K562 (cell line): ENCODE results near the gene CREB3L4. TPM values are rescaled to one million over a fixed set of nuclear protein-coding genes. Genes with fewer than 3 reads are reported as not detected.

Experiments
- ATAC-seq: fragments of 200-7000 bp; cut with Tn5 transposase; 3 replicates; pipeline ENCODE4 v1.9.1; 2020; ENCODE audit warnings: moderate library complexity
- BruUV-seq: library from RNA; stranded (reverse); fragments of 400-500 nt; replicated peaks from 2 replicates; lab custom pipeline; 2021; lab: Mats Ljungman, UMichigan
- CTCF ChIA-PET: fragments of 300-600 bp; formaldehyde crosslinking; extraction: SDS; loops from one replicate; lab custom pipeline; 2021; ENCODE audit warnings: low intra/inter-chr PET ratio; lab: Yijun Ruan, JAX
- POLR2A ChIA-PET: fragments of 300-600, 350-650 bp; sonication (Branson Sonifier 250); formaldehyde crosslinking; extraction: SDS; loops from one replicate; lab custom pipeline; 2021; ENCODE audit warnings: antibody characterized with exemption, inconsistent platforms; lab: Yijun Ruan, JAX
- DNase-seq, 4 experiments: peaks; one replicate each; pipeline versions ENCODE4 v3.0.0 to v3.0.0-alpha.2; 2011 to 2018; ENCODE audit warnings: low spot score in 3 of 4, mixed read lengths in 3 of 4; ENCODE audit errors: extremely low read depth in 1 of 4
- FAIRE-seq: peaks from 2 replicates; lab custom pipeline; 2011; peaks lifted over from hg19 to GRCh38; lab: Jason Lieb, UNC
- H2AFZ ChIP-seq: 2 replicates; pipeline ENCODE4 v1.6.0; 2011; ENCODE audit warnings: low read depth, low read length, control low read depth, inconsistent platforms
- H3K27ac ChIP-seq: fragments of 200-600 bp; 3 replicates; pipeline ENCODE4 v1.8.0; 2011; ENCODE audit warnings: low read depth, mild to moderate bottlenecking, control low read depth, inconsistent platforms, low read length, moderate library complexity, mixed read lengths; ENCODE audit errors: extremely low read depth
- H3K27me3 ChIP-seq, 2 experiments: fragments of 300-600 bp in 1 of 2; 2 replicates in 1 of 2; 3 replicates in 1 of 2; pipeline versions ENCODE4 v1.6.0 to v1.8.0; 2011; ENCODE audit warnings: inconsistent platforms in 2 of 2, low read length in 2 of 2, mild to moderate bottlenecking in 1 of 2, mixed read lengths in 1 of 2, moderate library complexity in 1 of 2; ENCODE audit not compliant: control insufficient read depth in 2 of 2, insufficient read depth in 2 of 2
- H3K36me3 ChIP-seq: fragments of 300-600 bp; 3 replicates; pipeline ENCODE4 v1.8.0; 2011; ENCODE audit warnings: mild to moderate bottlenecking, low read length, inconsistent platforms; ENCODE audit not compliant: control insufficient read depth, insufficient read depth
- H3K4me1 ChIP-seq, 2 experiments: fragments of 200-600 bp in 1 of 2; replicated peaks in 1 of 2; 2 replicates in 1 of 2; 3 replicates in 1 of 2; pipeline versions ENCODE4 v1.5.1 to v1.8.0; 2011; ENCODE audit warnings: inconsistent platforms in 2 of 2, low read length in 2 of 2, mild to moderate bottlenecking in 1 of 2, mixed read lengths in 1 of 2, moderate library complexity in 1 of 2; ENCODE audit not compliant: control insufficient read depth in 2 of 2, insufficient read depth in 2 of 2
- H3K4me2 ChIP-seq: 2 replicates; pipeline ENCODE4 v1.6.1; 2011; ENCODE audit warnings: low read length, control low read depth, inconsistent platforms, mixed read lengths; ENCODE audit not compliant: insufficient read depth
- H3K4me3 ChIP-seq: fragments of 200-600 bp; sonication (generic), shearing (Covaris generic); 2 replicates; pipeline ENCODE4 v1.5.1; 2016; ENCODE audit warnings: control low read depth, inconsistent platforms
- H3K79me2 ChIP-seq: fragments of 200-600 bp; 3 replicates; pipeline ENCODE4 v1.8.0; 2011; ENCODE audit warnings: low read length, inconsistent platforms; ENCODE audit not compliant: control insufficient read depth, insufficient read depth
- H3K9ac ChIP-seq, 2 experiments: 2 replicates each; pipeline versions ENCODE4 v1.6.0 to v1.6.1; 2011; ENCODE audit warnings: low read depth in 2 of 2, low read length in 2 of 2, control low read depth in 1 of 2, inconsistent platforms in 1 of 2, mild to moderate bottlenecking in 1 of 2, mixed read lengths in 1 of 2; ENCODE audit not compliant: insufficient read depth in 1 of 2
- H3K9me1 ChIP-seq: one replicate; pipeline ENCODE4 v1.6.0; 2011; ENCODE audit warnings: inconsistent platforms, mild to moderate bottlenecking, low read length, moderate library complexity; ENCODE audit not compliant: control insufficient read depth, insufficient read depth
- H3K9me3 ChIP-seq: replicated peaks from 2 replicates; pipeline ENCODE4 v1.5.1; 2011; ENCODE audit warnings: low read depth, low read length, inconsistent platforms; ENCODE audit not compliant: control insufficient read depth, insufficient read depth
- H4K20me1 ChIP-seq: replicated peaks from 2 replicates; pipeline ENCODE4 v1.6.1; 2011; ENCODE audit warnings: low read length, inconsistent platforms, mixed read lengths; ENCODE audit not compliant: control insufficient read depth, insufficient read depth
- ARHGAP35 ChIP-seq: fragments of 450-650 bp; IDR thresholded peaks from 2 replicates; pipeline ENCODE4 v1.6.1; 2018; ENCODE audit not compliant: partially characterized antibody
- ARID1B ChIP-seq: fragments of 450-650 bp; IDR thresholded peaks from 2 replicates; pipeline ENCODE4 v1.6.1; 2016; ENCODE audit warnings: antibody characterized with exemption, mild to moderate bottlenecking, inconsistent platforms
- CHD1 ChIP-seq: fragments of 200-600 bp; sonication (generic); IDR thresholded peaks from one replicate; pipeline ENCODE4 v1.6.1; 2012; ENCODE audit warnings: mild to moderate bottlenecking, moderate library complexity, low read length, inconsistent platforms
- LEF1 ChIP-seq: fragments of 450-650 bp; IDR thresholded peaks from 2 replicates; pipeline ENCODE4 v1.6.1; 2016; ENCODE audit warnings: mild to moderate bottlenecking
- NRF1 ChIP-seq, 2 experiments: fragments of 450-650 bp; IDR thresholded peaks in 1 of 2; conservative IDR thresholded peaks in 1 of 2; 2 replicates each; pipeline ENCODE4 v1.6.1; 2014; ENCODE audit warnings: mild to moderate bottlenecking in 2 of 2
- POLR2B ChIP-seq: fragments of 450-650 bp; IDR thresholded peaks from 2 replicates; pipeline ENCODE4 v1.6.1; 2018; ENCODE audit warnings: low read depth; ENCODE audit not compliant: partially characterized antibody
- RBM15 ChIP-seq: fragments of 200-400 bp; formaldehyde crosslinking; IDR thresholded peaks from 2 replicates; pipeline ENCODE4 v1.6.1; 2018; ENCODE audit warnings: mild to moderate bottlenecking, low read length, moderate library complexity; ENCODE audit not compliant: insufficient read depth
- SAFB2 ChIP-seq: fragments of 200-400 bp; formaldehyde crosslinking; IDR thresholded peaks from 2 replicates; pipeline ENCODE4 v1.6.1; 2018; ENCODE audit warnings: borderline replicate concordance, low read length, low read depth, moderate library complexity; ENCODE audit not compliant: severe bottlenecking
- SAP30 ChIP-seq: fragments of 200-600 bp; sonication (generic); IDR thresholded peaks from 2 replicates; pipeline ENCODE4 v1.6.1; 2012; ENCODE audit warnings: borderline replicate concordance, low read depth, mild to moderate bottlenecking, moderate library complexity, low read length, control low read depth, inconsistent platforms; ENCODE audit not compliant: insufficient read depth, poor library complexity, severe bottlenecking
- TEAD4 ChIP-seq, 2 experiments: sonication (generic) in 1 of 2; formaldehyde crosslinking in 1 of 2; IDR thresholded peaks; 2 replicates each; pipeline versions ENCODE4 v1.6.1 to v1.8.0; 2012 to 2022; ENCODE audit warnings: borderline replicate concordance in 1 of 2, inconsistent platforms in 1 of 2, low read length in 1 of 2, mild to moderate bottlenecking in 1 of 2, missing genetic modification reagents in 1 of 2
- YY1 ChIP-seq, 3 experiments: IDR thresholded peaks; 2 replicates each; pipeline ENCODE4 v1.6.1; 2011; ENCODE audit warnings: low read length in 2 of 3, mild to moderate bottlenecking in 2 of 3, moderate library complexity in 2 of 3, borderline replicate concordance in 1 of 3, control low read depth in 1 of 3, low read depth in 1 of 3; ENCODE audit not compliant: insufficient read depth in 3 of 3, insufficient replicate concordance in 2 of 3, control insufficient read depth in 1 of 3, insufficient read length in 1 of 3; ENCODE audit errors: extremely low read depth in 1 of 3
- ZKSCAN1 ChIP-seq: fragments of 150-350 bp; IDR thresholded peaks from 2 replicates; pipeline ENCODE4 v1.6.1; 2016; ENCODE audit warnings: low read depth, low read length
- ZNF143 ChIP-seq: sonication (generic); formaldehyde crosslinking; IDR thresholded peaks from 2 replicates; pipeline ENCODE4 v1.9.0; 2022; ENCODE audit warnings: mild to moderate bottlenecking, missing genetic modification reagents
- WGBS: fragments of 100-300 bp; shearing (Covaris generic); methylation state at CpG from one replicate; pipeline ENCODE4 v1.1.6; 2016; ENCODE audit warnings: low coverage, mixed read lengths; ENCODE audit not compliant: insufficient coverage; ENCODE audit errors: missing lambda C conversion rate; 5-methylcytosine and 5-hydroxymethylcytosine counted together
- in situ Hi-C: fragments of 300-500 bp; cut with MboI; formaldehyde crosslinking; loops from 4 replicates; pipeline ENCODE4 v1.15.0; 2018; ENCODE audit warnings: inconsistent platforms, mixed read lengths
- intact Hi-C: fragments of 100-400 bp; cut with micrococcal nuclease; formaldehyde crosslinking; loops from 2 replicates; pipeline ENCODE4 v1.14.2; 2022
- polyA plus RNA-seq, 8 experiments: library from polyadenylated mRNA; depleted of rRNA in 4 of 8; stranded (reverse) in 5 of 8; unstranded in 3 of 8; fragments of >200 nt; fragmentation: Nextera tagmentation in 2 of 8; fragmentation: Illumina TruSeq in 1 of 8; extraction: Ambion mirVana in 2 of 8; extraction: Trizol in 1 of 8; gene quantifications; 2 replicates each; pipeline versions ENCODE4 v1.2.1 to v1.2.3, GENCODE V29; 2011 to 2014; ENCODE audit warnings: inconsistent platforms in 1 of 8, missing spikeins in 1 of 8
- total RNA-seq, 7 experiments: library from RNA; depleted of rRNA in 6 of 7; stranded (reverse); fragments of >200 nt in 6 of 7; fragmentation: Illumina TruSeq in 2 of 7; extraction: Trizol in 2 of 7; gene quantifications; 2 replicates each; pipeline versions ENCODE4 v1.2.1 to v1.2.3, GENCODE V29; 2011 to 2021; ENCODE audit warnings: low replicate concordance in 1 of 7
- TF ChIP-seq, protein P1 (sequence below), 2 experiments: fragments of 150-350 bp in 1 of 2; IDR thresholded peaks; 2 replicates each; pipeline ENCODE4 v1.6.1; 2012 to 2016; ENCODE audit warnings: low read depth in 2 of 2, low read length in 2 of 2, mild to moderate bottlenecking in 1 of 2, moderate library complexity in 1 of 2

CREB3L4 gene
- total and polyA plus RNA-seq, 9 of the 15 experiments (the other 6 are each of a cell fraction or from before 2014, with no cell fraction given): 9.9 to 18.6 (median 13.9) TPM

GRCh38 chr1:153921080-153921802 lies 46.5 kb upstream of the CREB3L4 start (continued):
- TF ChIP-seq YY1 (IDR thresholded peaks at IDR 0.05; ENCODE audit: borderline replicate concordance in 1 of 3, control insufficient read depth in 1 of 3, extremely low read depth in 1 of 3, insufficient read depth in 3 of 3, insufficient read length in 1 of 3, insufficient replicate concordance in 2 of 3, low read depth in 1 of 3, low read length in 2 of 3) (peak in 1 of 3 experiments; percentile 31), ZKSCAN1 (no peak), SAFB2 (no peak), ARID1B (no peak), LEF1 (peak; percentile 51; the same call in 1 of the 2 replicates), POLR2B (no peak), RBM15 (no peak), ARHGAP35 (peak; percentile 50), CHD1 (peak; percentile 10), SAP30 (peak; percentile 20)

- TSS peak; percentile 56 for BruUV-seq
- Histone ChIP-seq H3K36me3 (peaks cover 26% of the 10 kb centered on the region; the same call in 2 of the 3 replicates), H3K9me3 (no peaks in the 10 kb centered on the region), H3K4me1 (peaks cover 9 to 30% of the 10 kb centered on the region in 2 experiments), H3K4me2 (peak overlapping the region; percentile 99), H4K20me1 (peaks cover 21% of the 10 kb centered on the region), H3K79me2 (peaks cover 55% of the 10 kb centered on the region), H3K9ac (peak overlapping the region; percentile 90 to 91), H3K9me1 (no peaks in the 10 kb centered on the region), H2AFZ (peak overlapping the region; percentile 56), H3K27ac (peak overlapping the region; percentile 98), H3K27me3 (no peaks in the 10 kb centered on the region), H3K4me3 (peak overlapping the region; percentile 86)
- in situ Hi-C loops (no loop called here), intact Hi-C loops (loop anchor here (2.0 to 5.0 kb wide), 5 partner anchors 39 to 299 kb away; partner anchors contain the start of gene UBAP2L)
- POLR2A ChIA-PET: interaction anchor here (0.7 to 2.4 kb wide), 10 partner anchors 10 to 85 kb away, joined by 3 to 12 read pairs (median 4); partner anchors contain the start of genes DENND4B and RPS27
- ATAC-seq (peak; percentile 0; the same call in 2 of the 3 replicates), DNase-seq (no peak), FAIRE-seq (no peak)
- CTCF ChIA-PET: no interaction called here
- 2% methylated on average over 10 of the region's 10 CpGs for WGBS
- TF ChIP-seq NRF1 (conservative IDR thresholded peaks at IDR 0.05 in 1 of 2, IDR thresholded peaks at IDR 0.05 in 1 of 2): no peak
- TF ChIP-seq ZNF143 (CRISPR knock-in tag): peak; percentile 20; the same call in 1 of the 2 replicates
- TF ChIP-seq, protein P1, sequence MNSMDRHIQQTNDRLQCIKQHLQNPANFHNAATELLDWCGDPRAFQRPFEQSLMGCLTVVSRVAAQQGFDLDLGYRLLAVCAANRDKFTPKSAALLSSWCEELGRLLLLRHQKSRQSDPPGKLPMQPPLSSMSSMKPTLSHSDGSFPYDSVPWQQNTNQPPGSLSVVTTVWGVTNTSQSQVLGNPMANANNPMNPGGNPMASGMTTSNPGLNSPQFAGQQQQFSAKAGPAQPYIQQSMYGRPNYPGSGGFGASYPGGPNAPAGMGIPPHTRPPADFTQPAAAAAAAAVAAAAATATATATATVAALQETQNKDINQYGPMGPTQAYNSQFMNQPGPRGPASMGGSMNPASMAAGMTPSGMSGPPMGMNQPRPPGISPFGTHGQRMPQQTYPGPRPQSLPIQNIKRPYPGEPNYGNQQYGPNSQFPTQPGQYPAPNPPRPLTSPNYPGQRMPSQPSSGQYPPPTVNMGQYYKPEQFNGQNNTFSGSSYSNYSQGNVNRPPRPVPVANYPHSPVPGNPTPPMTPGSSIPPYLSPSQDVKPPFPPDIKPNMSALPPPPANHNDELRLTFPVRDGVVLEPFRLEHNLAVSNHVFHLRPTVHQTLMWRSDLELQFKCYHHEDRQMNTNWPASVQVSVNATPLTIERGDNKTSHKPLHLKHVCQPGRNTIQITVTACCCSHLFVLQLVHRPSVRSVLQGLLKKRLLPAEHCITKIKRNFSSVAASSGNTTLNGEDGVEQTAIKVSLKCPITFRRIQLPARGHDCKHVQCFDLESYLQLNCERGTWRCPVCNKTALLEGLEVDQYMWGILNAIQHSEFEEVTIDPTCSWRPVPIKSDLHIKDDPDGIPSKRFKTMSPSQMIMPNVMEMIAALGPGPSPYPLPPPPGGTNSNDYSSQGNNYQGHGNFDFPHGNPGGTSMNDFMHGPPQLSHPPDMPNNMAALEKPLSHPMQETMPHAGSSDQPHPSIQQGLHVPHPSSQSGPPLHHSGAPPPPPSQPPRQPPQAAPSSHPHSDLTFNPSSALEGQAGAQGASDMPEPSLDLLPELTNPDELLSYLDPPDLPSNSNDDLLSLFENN (IDR thresholded peaks at IDR 0.05; ENCODE audit: low read depth in 2 of 2, low read length in 2 of 2): no peak
- TF ChIP-seq TEAD4 (IDR thresholded peaks at IDR 0.05; ENCODE audit: low read length): no peak
- TF ChIP-seq TEAD4 (CRISPR knock-in tag; IDR thresholded peaks at IDR 0.05; ENCODE audit: borderline replicate concordance): 0 out of 2 replicates have a peak, but pooled peaks have one; percentile 14
- TF ChIP-seq CHD1: peak; percentile 15
Observed at GRCh38 chr1:153921803-153922075, 46.0 kb upstream of the CREB3L4 start.
